ENCODE measurements around the gene NOX5. TPM values are rescaled to one million over a fixed set of nuclear protein-coding genes. Genes with fewer than 3 reads are reported as not detected.
A peak's percentile ranks its signal among the peaks of the same experiment; 100 is the strongest.

NOX5 gene
- total and polyA plus RNA-seq, 5 experiments from 2014 or later = 0.05 TPM; not detected in 3

- ATAC-seq (no peak), DNase-seq (no peak)
- H3K4me1 Mint-ChIP-seq = peaks cover 0 to 7% (median 2%) of the 10 kb centered on the region in 4 donors
- POLR2A ChIA-PET = no interaction called here
- peaks cover 4 to 18% (median 12%) of the 10 kb centered on the region in 5 donors for H3K27me3 Mint-ChIP-seq
- no peak overlapping the region for H3K4me3 Mint-ChIP-seq
- H3K9me3 Mint-ChIP-seq = no peaks in the 10 kb centered on the region
- no peaks in the 10 kb centered on the region for H3K36me3 Mint-ChIP-seq
- H3K27ac Mint-ChIP-seq = peak overlapping the region in 1 of 10 donors; percentile 24
These were observed 67.6 kb downstream of the NOX5 start for GRCh38 chr15:69082021-69082502.

GRCh38 chr15:69082554-69082953 lies 68.1 kb downstream of the NOX5 start:
- Mint-ChIP-seq H3K9me3 (no peaks in the 10 kb centered on the region), H3K27ac (no peak overlapping the region), H3K36me3 (no peaks in the 10 kb centered on the region), H3K4me3 (no peak overlapping the region), H3K27me3 (peaks cover 7 to 23% (median 15%) of the 10 kb centered on the region in 5 donors), H3K4me1 (peaks cover 0 to 7% (median 2%) of the 10 kb centered on the region in 4 donors)
- no peak for ATAC-seq
- no peak for DNase-seq
- POLR2A ChIA-PET = no interaction called here

- no peak for DNase-seq
- peaks cover 0 to 7% (median 2%) of the 10 kb centered on the region in 4 donors for H3K4me1 Mint-ChIP-seq
- POLR2A ChIA-PET = no interaction called here
- no peaks in the 10 kb centered on the region for H3K36me3 Mint-ChIP-seq
- ATAC-seq = no peak
- no peaks in the 10 kb centered on the region for H3K9me3 Mint-ChIP-seq
- H3K27ac Mint-ChIP-seq = peak overlapping the region in 1 of 10 donors; percentile 1
- no peak overlapping the region for H3K4me3 Mint-ChIP-seq
- H3K27me3 Mint-ChIP-seq = peaks cover 13 to 36% (median 28%) of the 10 kb centered on the region in 5 donors
These were observed 70.0 kb downstream of the NOX5 start for GRCh38 chr15:69084404-69085030.

GRCh38 chr15:69085325-69086081 lies 71.0 kb downstream of the NOX5 start:
- Mint-ChIP-seq H3K36me3 (no peaks in the 10 kb centered on the region), H3K9me3 (no peaks in the 10 kb centered on the region), H3K27me3 (peaks cover 13 to 43% (median 31%) of the 10 kb centered on the region in 5 donors), H3K4me1 (peaks cover 0 to 8% (median 3%) of the 10 kb centered on the region in 4 donors), H3K4me3 (no peak overlapping the region), H3K27ac (no peak overlapping the region)
- DNase-seq = no peak
- POLR2A ChIA-PET = no interaction called here
- no peak for ATAC-seq

- Mint-ChIP-seq H3K27me3 (peaks cover 13 to 34% (median 27%) of the 10 kb centered on the region in 5 donors), H3K4me3 (no peak overlapping the region), H3K36me3 (no peaks in the 10 kb centered on the region), H3K27ac (no peak overlapping the region), H3K9me3 (no peaks in the 10 kb centered on the region), H3K4me1 (peaks cover 0 to 5% (median under 1%) of the 10 kb centered on the region in 4 donors)
- POLR2A ChIA-PET = interaction anchor here (0.9 kb wide), 1 partner anchor 11 kb away, joined by 4 read pairs; no protein-coding TSS in a partner anchor
- DNase-seq (no peak), ATAC-seq (no peak)
These were observed 72.1 kb downstream of the NOX5 start for GRCh38 chr15:69086427-69087204.

- ATAC-seq (no peak), DNase-seq (no peak)
- Mint-ChIP-seq H3K27ac (no peak overlapping the region), H3K9me3 (no peaks in the 10 kb centered on the region), H3K4me3 (no peak overlapping the region), H3K36me3 (no peaks in the 10 kb centered on the region), H3K4me1 (peaks cover 0 to 5% (median under 1%) of the 10 kb centered on the region in 4 donors), H3K27me3 (peaks cover 13 to 34% (median 27%) of the 10 kb centered on the region in 5 donors)
- POLR2A ChIA-PET = interaction anchor here (0.9 kb wide), 1 partner anchor 12 kb away, joined by 4 read pairs; no protein-coding TSS in a partner anchor
These were observed 73.0 kb downstream of the NOX5 start for GRCh38 chr15:69087366-69087976.

- H3K4me3 Mint-ChIP-seq = no peak overlapping the region
- POLR2A ChIA-PET = no interaction called here
- no peak for DNase-seq
- H3K27ac Mint-ChIP-seq = peak overlapping the region in 1 of 10 donors; percentile 63
- H3K27me3 Mint-ChIP-seq = peaks cover 11 to 34% (median 27%) of the 10 kb centered on the region in 5 donors
- peaks cover 0 to 5% (median under 1%) of the 10 kb centered on the region in 4 donors for H3K4me1 Mint-ChIP-seq
- H3K36me3 Mint-ChIP-seq = no peaks in the 10 kb centered on the region
- no peak for ATAC-seq
- H3K9me3 Mint-ChIP-seq = no peaks in the 10 kb centered on the region
These were observed 73.9 kb downstream of the NOX5 start for GRCh38 chr15:69088300-69088965.

- DNase-seq = no peak
- Mint-ChIP-seq H3K27me3 (peaks cover 11 to 34% (median 27%) of the 10 kb centered on the region in 5 donors), H3K4me3 (no peak overlapping the region), H3K27ac (no peak overlapping the region), H3K4me1 (peaks cover 0 to 5% (median 3%) of the 10 kb centered on the region in 4 donors), H3K9me3 (no peaks in the 10 kb centered on the region), H3K36me3 (no peaks in the 10 kb centered on the region)
- ATAC-seq = no peak
- POLR2A ChIA-PET = no interaction called here
These were observed 74.8 kb downstream of the NOX5 start for GRCh38 chr15:69089258-69089657.

- no peak overlapping the region for H3K4me3 Mint-ChIP-seq
- no peak for ATAC-seq
- H3K4me1 Mint-ChIP-seq = peaks cover 0 to 5% (median 2%) of the 10 kb centered on the region in 4 donors
- POLR2A ChIA-PET = no interaction called here
- H3K36me3 Mint-ChIP-seq = no peaks in the 10 kb centered on the region
- H3K27me3 Mint-ChIP-seq = peaks cover 11 to 34% (median 25%) of the 10 kb centered on the region in 5 donors
- H3K9me3 Mint-ChIP-seq = no peaks in the 10 kb centered on the region
- no peak overlapping the region for H3K27ac Mint-ChIP-seq
- no peak for DNase-seq
These were observed 75.9 kb downstream of the NOX5 start for GRCh38 chr15:69090197-69090948.

- POLR2A ChIA-PET = no interaction called here
- peaks cover 0 to 5% (median 3%) of the 10 kb centered on the region in 4 donors for H3K4me1 Mint-ChIP-seq
- no peak for DNase-seq
- no peak for ATAC-seq
- peaks cover 9 to 32% (median 25%) of the 10 kb centered on the region in 5 donors for H3K27me3 Mint-ChIP-seq
- no peak overlapping the region for H3K27ac Mint-ChIP-seq
- H3K36me3 Mint-ChIP-seq = no peaks in the 10 kb centered on the region
- H3K9me3 Mint-ChIP-seq = no peaks in the 10 kb centered on the region
- no peak overlapping the region for H3K4me3 Mint-ChIP-seq
These were observed 77.2 kb downstream of the NOX5 start for GRCh38 chr15:69091654-69092053.

- Mint-ChIP-seq H3K36me3 (no peaks in the 10 kb centered on the region), H3K4me1 (peaks cover 0 to 5% (median 3%) of the 10 kb centered on the region in 4 donors), H3K4me3 (no peak overlapping the region), H3K27me3 (peaks cover 9 to 28% (median 20%) of the 10 kb centered on the region in 5 donors), H3K27ac (no peak overlapping the region), H3K9me3 (no peaks in the 10 kb centered on the region)
- DNase-seq (no peak), ATAC-seq (no peak)
- POLR2A ChIA-PET = no interaction called here
These were observed 77.7 kb downstream of the NOX5 start for GRCh38 chr15:69092159-69092558.
